ENCODE data around the gene GTF2H3.

GRCh38 chr12:123707466-123707865, 73.8 kb downstream of the GTF2H3 start:
- TF ChIP-seq POLR2A (IDR thresholded peaks at IDR 0.05; ENCODE audit: extremely low read depth, insufficient read length) (no peak), CTCF (IDR thresholded peaks at IDR 0.05; ENCODE audit: low read depth, low read length) (no peak), MAX (IDR thresholded peaks at IDR 0.05; ENCODE audit: low read depth, low read length) (no peak)

All from NB4 (cell line).